SK-N-SH treated with all-trans-retinoic acid at 6 μM for 48 hours (cell line): ENCODE data around the gene TAS2R50.

Experiments used
- ARNTL ChIP-seq: fragments of 450-650 bp; formaldehyde crosslinking; IDR thresholded peaks from 2 replicates; pipeline ENCODE4 v1.5.0; 2020; ENCODE audit warnings: low read depth, mild to moderate bottlenecking, moderate library complexity, borderline replicate concordance
- BACH2 ChIP-seq: fragments of 250-450 bp; sonication (Bioruptor Pico); IDR thresholded peaks from 2 replicates; pipeline ENCODE4 v1.9.0; 2021; ENCODE audit warnings: mild to moderate bottlenecking, borderline replicate concordance
- TCF4 ChIP-seq: fragments of 250-450 bp; sonication (Bioruptor Pico); IDR thresholded peaks from 2 replicates; pipeline ENCODE4 v1.8.0; 2021; ENCODE audit warnings: mild to moderate bottlenecking, moderate library complexity, borderline replicate concordance
- ZC3H10 ChIP-seq: fragments of 250-450 bp; sonication (Bioruptor Pico); IDR thresholded peaks from 2 replicates; pipeline ENCODE4 v1.5.1; 2021; ENCODE audit warnings: mild to moderate bottlenecking, moderate library complexity
- ZFP3 ChIP-seq: fragments of 250-450 bp; sonication (Bioruptor Pico); IDR thresholded peaks from 2 replicates; pipeline ENCODE4 v1.5.0; 2020; ENCODE audit warnings: mild to moderate bottlenecking, moderate library complexity
- ZFP30 ChIP-seq: fragments of 450-650 bp; formaldehyde crosslinking; IDR thresholded peaks from 2 replicates; pipeline ENCODE4 v1.5.0; 2022; ENCODE audit warnings: mild to moderate bottlenecking, moderate library complexity
- ZNF565 ChIP-seq: fragments of 450-650 bp; formaldehyde crosslinking; conservative IDR thresholded peaks from 2 replicates; pipeline ENCODE4 v1.5.0; 2020; ENCODE audit warnings: low read depth, mild to moderate bottlenecking, moderate library complexity
- ZNF70 ChIP-seq: fragments of 450-650 bp; formaldehyde crosslinking; IDR thresholded peaks from 2 replicates; pipeline ENCODE4 v1.5.0; 2020; ENCODE audit warnings: mild to moderate bottlenecking, moderate library complexity
- TF ChIP-seq, protein P1 (sequence below): fragments of 250-450 bp; sonication (Bioruptor Pico); IDR thresholded peaks from 2 replicates; pipeline ENCODE4 v1.8.0; 2020; ENCODE audit warnings: mild to moderate bottlenecking, moderate library complexity, borderline replicate concordance

DNA sequence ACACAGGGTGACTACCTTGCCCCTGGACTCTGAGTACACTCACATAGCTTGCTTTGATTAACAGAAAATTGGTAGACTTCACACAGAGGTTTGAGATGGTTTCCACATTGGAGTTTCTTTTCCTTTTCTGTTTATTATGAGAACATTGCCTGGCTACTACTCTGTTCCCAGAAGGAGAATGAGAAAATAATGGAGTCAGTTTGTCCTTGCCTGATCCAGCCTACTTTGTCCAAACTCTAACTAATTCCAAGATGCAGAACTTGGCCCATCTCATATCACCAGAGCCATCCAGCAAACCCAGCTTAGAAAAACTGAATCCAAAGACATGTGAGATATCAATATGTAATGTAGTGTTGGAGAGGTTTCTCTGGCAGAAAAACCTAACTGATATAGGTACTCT lies 20.4 kb downstream of the TAS2R50 start:
- TF ChIP-seq ZNF70 (CRISPR knock-in tag), result no peak
- no peak for TF ChIP-seq BACH2
- TF ChIP-seq ARNTL (CRISPR knock-in tag), result no peak
- TF ChIP-seq ZNF565 (CRISPR knock-in tag), result no peak
- TF ChIP-seq ZFP3, result no peak
- no peak for TF ChIP-seq ZC3H10 (CRISPR knock-in tag)
- no peak for TF ChIP-seq ZFP30 (CRISPR knock-in tag)
- TF ChIP-seq, protein P1, sequence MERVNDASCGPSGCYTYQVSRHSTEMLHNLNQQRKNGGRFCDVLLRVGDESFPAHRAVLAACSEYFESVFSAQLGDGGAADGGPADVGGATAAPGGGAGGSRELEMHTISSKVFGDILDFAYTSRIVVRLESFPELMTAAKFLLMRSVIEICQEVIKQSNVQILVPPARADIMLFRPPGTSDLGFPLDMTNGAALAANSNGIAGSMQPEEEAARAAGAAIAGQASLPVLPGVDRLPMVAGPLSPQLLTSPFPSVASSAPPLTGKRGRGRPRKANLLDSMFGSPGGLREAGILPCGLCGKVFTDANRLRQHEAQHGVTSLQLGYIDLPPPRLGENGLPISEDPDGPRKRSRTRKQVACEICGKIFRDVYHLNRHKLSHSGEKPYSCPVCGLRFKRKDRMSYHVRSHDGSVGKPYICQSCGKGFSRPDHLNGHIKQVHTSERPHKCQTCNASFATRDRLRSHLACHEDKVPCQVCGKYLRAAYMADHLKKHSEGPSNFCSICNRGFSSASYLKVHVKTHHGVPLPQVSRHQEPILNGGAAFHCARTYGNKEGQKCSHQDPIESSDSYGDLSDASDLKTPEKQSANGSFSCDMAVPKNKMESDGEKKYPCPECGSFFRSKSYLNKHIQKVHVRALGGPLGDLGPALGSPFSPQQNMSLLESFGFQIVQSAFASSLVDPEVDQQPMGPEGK (CRISPR knock-in tag), result no peak
- no peak for TF ChIP-seq TCF4 (CRISPR knock-in tag)
